Neural progenitor cell (in vitro differentiated cells): ENCODE results near the gene DRAM2. TPM values are rescaled to one million over a fixed set of nuclear protein-coding genes. Genes with fewer than 3 reads are reported as not detected.

Experiments used
- small RNA-seq: library from RNA; depleted of rRNA; stranded (forward); fragments of <200 nt; gene quantifications from one replicate; pipeline ENCODE3, GENCODE V24; 2015
- total RNA-seq: library from RNA; depleted of rRNA; stranded (reverse); fragments of >200 nt; gene quantifications from 2 replicates; pipeline ENCODE4 v1.2.3, GENCODE V29; 2015; ENCODE audit warnings: low replicate concordance

Gene DRAM2
- total RNA-seq, 1 donor from 2014 or later = 145 TPM

Small RNA genes within 50 kb of the gene (small RNA-seq; reads per million reads assigned to genes)
- gene AL355816.1 = not detected

Other genes starting within 250 kb of the DRAM2 start
- gene LRIF1, start 176.2 kb downstream of the DRAM2 start, total RNA-seq = 17.2 and 28.4 TPM in 2 replicates
- gene CEPT1, start 130 bp upstream of the DRAM2 start, total RNA-seq = 34.6 and 58.9 TPM in 2 replicates
- not detected in 2 replicates for gene DENND2D, start 60.6 kb upstream of the DRAM2 start, total RNA-seq
- not detected in 2 replicates for gene CHI3L2, start 87.6 kb upstream of the DRAM2 start, total RNA-seq
- not detected in 2 replicates for gene CHIA, start 150.8 kb upstream of the DRAM2 start, total RNA-seq